Right cardiac atrium (tissue), 5 donors: Measurements from ENCODE around the gene SORCS3. TPM values are rescaled to one million over a fixed set of nuclear protein-coding genes. Genes with fewer than 3 reads are reported as not detected.
A peak's percentile ranks its signal among the peaks of the same experiment; 100 is the strongest.

Source experiments
- ATAC-seq, 2 donors: fragments of 200-7000 bp; cut with Tn5 transposase; one replicate each; pipeline versions ENCODE4 v1.8.0 to v1.9.1; 2020; ENCODE audit warnings: moderate library complexity in 2 of 2, mild to moderate bottlenecking in 1 of 2
- DNase-seq, 3 donors: peaks; one replicate each; pipeline ENCODE4 v3.0.0-alpha.2; 2020
- H3K27ac ChIP-seq: one replicate; pipeline ENCODE4 v1.5.1; 2013; ENCODE audit warnings: mild to moderate bottlenecking, low read length, control low read depth, moderate library complexity
- H3K27me3 ChIP-seq: one replicate; pipeline ENCODE4 v1.6.1; 2013; ENCODE audit not compliant: control insufficient read depth, insufficient read depth
- H3K4me1 ChIP-seq: one replicate; pipeline ENCODE4 v1.6.1; 2013; ENCODE audit warnings: low read length; ENCODE audit not compliant: control insufficient read depth, insufficient read depth
- H3K4me3 ChIP-seq: one replicate; pipeline ENCODE4 v1.5.1; 2013; ENCODE audit warnings: low read length, control low read depth
- H3K9me3 ChIP-seq: one replicate; pipeline ENCODE4 v1.6.1; 2013; ENCODE audit warnings: low read length; ENCODE audit not compliant: control insufficient read depth
- WGBS: extraction: QIAGEN DNeasy Blood & Tissue Kit; methylation state at CpG from one replicate; pipeline ENCODE4 v1.1.7; 2013; 5-methylcytosine and 5-hydroxymethylcytosine counted together
- intact Hi-C, 4 donors: fragments of 100-400 bp; cut with DNase I; formaldehyde crosslinking; loops; one replicate each; pipeline versions ENCODE4 v1.11.0 to v1.14.0; 2022 to 2023
- long read RNA-seq, 4 donors: library from polyadenylated mRNA; unstranded; transcript quantifications; one replicate each; pipeline ENCODE4 v2.0.0, GENCODE V29; 2020 to 2021
- polyA plus RNA-seq: library from polyadenylated mRNA; stranded (reverse); fragments of 200-250 nt; gene quantifications from one replicate; pipeline ENCODE4 v1.2.3, GENCODE V29; 2013
- total RNA-seq, 4 donors: library from RNA; stranded (reverse); fragmentation: NEBNext Ultra II Directional; extraction: Animal tissue kit (Norgen Biotek cat#: 25700); gene quantifications; one replicate each; pipeline ENCODE4 v1.2.1, GENCODE V29; 2021
- donor health status: healthy with polysubstance abuse.
- donor health status: DM: no; HTN: yes; CAD: no.
- donor health status: DM: no; HTN: no; CAD: no.
- donor health status: DM: no; HTN: yes; CAD: no; lungs with severe emphysema.
- donor health status: DM: yes; HTN: yes; CAD: no.

SORCS3 gene
- total RNA-seq (under 1 TPM in 2 of 4 donors, not detected in 2; 0.03 to 0.11 TPM), polyA plus RNA-seq (0.07 TPM)
- long read RNA-seq, donor 1, result 0 reads
- long read RNA-seq, donor 2, result 0 reads
- long read RNA-seq, donor 3, result 0 reads
- long read RNA-seq, donor 4, result 0 reads

DNA sequence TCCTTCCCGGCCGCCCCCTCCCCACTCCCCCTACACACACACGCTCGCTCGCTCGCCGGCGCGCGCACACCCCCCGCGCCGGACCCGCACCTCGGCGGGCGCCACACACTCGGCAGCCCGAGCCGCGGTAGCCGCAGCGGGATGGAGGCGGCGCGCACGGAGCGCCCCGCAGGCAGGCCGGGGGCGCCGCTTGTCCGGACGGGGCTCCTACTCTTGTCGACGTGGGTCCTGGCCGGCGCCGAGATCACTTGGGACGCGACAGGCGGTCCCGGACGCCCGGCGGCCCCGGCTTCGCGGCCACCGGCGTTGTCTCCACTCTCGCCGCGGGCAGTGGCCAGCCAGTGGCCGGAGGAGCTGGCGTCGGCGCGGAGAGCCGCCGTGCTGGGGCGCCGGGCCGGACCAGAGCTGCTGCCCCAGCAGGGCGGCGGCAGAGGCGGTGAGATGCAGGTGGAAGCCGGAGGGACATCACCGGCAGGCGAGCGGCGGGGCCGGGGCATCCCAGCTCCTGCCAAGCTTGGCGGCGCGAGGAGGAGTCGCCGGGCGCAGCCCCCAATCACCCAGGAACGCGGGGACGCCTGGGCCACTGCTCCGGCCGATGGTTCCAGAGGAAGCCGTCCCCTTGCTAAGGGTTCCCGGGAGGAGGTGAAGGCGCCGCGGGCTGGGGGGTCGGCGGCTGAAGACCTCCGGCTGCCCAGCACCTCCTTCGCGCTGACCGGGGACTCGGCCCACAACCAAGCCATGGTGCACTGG lies at the start of gene SORCS3:
TSS of gene SORCS3 (plus strand) at position 104 of the 750 bp plus-strand sequence.
- H3K27ac ChIP-seq, result no peak within 1 kb of the TSS
- H3K27me3 ChIP-seq, result no peaks in the 10 kb centered on the region
- ATAC-seq, result no peak
- H3K9me3 ChIP-seq, result no peaks in the 10 kb centered on the region
- 1% methylated on average over 96 of the region's 96 CpGs for WGBS
- DNase-seq, result peak in 2 of 3 donors; percentile 37 to 52
- H3K4me3 ChIP-seq, result peak within 1 kb of the TSS; percentile 30
- H3K4me1 ChIP-seq, result no peaks in the 10 kb centered on the region
- intact Hi-C loops, result loop anchor here in 3 of 4 donors (5.0 to 10.0 kb wide), 2 partner anchors 271 to 283 kb away; no protein-coding TSS in a partner anchor

DNA sequence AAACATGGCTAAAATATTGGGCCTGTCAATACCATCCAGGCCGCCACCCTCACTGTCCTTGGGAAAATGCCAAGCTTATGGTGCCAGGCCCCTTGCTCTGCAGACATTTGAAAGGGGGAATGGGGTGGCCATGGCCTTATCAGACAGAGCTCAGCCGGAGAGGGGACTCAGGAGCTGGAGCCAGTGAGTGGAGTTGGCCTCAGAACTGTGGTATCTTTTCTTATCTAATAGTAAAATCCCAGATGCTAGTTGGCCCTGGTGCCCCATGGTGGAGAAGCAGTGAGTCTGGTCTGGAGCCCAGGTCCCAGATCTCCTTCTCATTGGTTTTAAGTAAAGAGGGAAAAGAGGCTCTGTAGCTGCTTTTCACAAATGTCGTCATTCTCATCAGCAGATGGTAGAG lies 49.6 kb upstream of the SORCS3 start:
- WGBS, result 62% methylated on average over 3 of the region's 3 CpGs
- no peak for DNase-seq
- Histone ChIP-seq H3K27me3 (no peaks in the 10 kb centered on the region), H3K4me3 (no peak overlapping the region), H3K4me1 (no peaks in the 10 kb centered on the region), H3K27ac (no peak overlapping the region), H3K9me3 (no peaks in the 10 kb centered on the region)
- intact Hi-C loops, result no loop called here
- no peak for ATAC-seq

DNA sequence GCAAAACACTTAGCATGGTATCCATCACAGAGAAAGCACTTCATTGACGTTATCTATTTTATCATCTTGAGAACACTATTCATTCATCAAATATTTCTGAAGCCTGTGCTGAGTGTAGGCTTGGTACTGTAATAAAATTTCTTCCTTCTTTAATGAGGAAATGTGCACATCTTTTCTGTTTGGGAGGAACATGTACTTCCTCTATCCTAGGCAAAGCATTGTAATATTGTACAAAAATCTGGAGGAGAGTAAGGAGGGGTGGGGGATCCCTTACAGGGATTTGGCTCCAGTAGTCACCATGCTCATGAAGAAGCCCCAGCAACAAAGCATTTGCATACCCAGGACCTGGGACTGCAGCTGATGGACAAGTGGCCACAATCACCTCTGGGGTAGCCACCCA lies 39.9 kb upstream of the SORCS3 start:
- no peak for ATAC-seq
- WGBS, result 42% methylated on average over 1 of the region's 1 CpG
- no peak for DNase-seq
- Histone ChIP-seq H3K4me3 (no peak overlapping the region), H3K4me1 (no peaks in the 10 kb centered on the region), H3K27me3 (no peaks in the 10 kb centered on the region), H3K9me3 (no peaks in the 10 kb centered on the region), H3K27ac (no peak overlapping the region)
- intact Hi-C loops, result loop anchor here in 1 of 4 donors (10.0 kb wide), 1 partner anchor 196 kb away; no protein-coding TSS in a partner anchor

DNA sequence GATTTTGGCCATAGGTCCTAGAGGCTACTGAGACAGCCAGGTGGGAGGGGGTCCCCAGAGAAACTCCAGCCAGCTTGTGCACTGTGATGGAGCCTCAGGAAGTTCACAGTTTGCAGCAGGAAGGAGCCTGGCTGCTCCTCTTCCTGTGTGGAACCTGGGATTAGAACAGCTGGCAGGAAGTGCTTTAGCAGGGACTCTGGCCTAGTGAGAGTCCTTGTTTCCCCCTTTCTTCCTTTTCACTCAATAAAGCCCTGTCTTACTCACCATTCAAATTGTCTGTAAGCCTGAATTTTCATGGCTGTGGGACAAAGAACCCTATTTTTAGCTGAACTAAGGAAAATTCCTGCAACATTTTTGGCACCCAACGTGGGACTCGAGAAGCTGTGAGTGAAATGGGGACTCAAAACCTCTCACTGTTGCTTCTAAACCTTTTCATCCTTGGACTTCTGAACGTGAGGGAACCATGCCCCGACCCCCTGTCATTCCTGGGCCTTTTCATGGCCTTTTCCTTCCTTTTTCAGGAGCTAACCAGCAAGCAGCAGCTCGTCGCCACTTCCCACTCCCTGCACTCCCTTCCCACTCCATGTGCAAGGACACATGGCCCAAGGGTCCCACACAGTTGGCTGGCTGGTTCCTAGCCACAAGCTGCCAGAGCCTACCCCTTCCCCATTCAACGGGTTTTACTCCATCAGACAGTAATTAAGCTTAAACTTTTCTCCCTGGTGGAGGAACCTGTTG lies 32.8 kb upstream of the SORCS3 start:
- Histone ChIP-seq H3K27me3 (no peaks in the 10 kb centered on the region), H3K27ac (no peak overlapping the region), H3K4me1 (no peaks in the 10 kb centered on the region), H3K9me3 (no peaks in the 10 kb centered on the region), H3K4me3 (no peak overlapping the region)
- DNase-seq (no peak), ATAC-seq (no peak)
- WGBS, result 66% methylated on average over 7 of the region's 7 CpGs
- intact Hi-C loops, result loop anchor here in 1 of 4 donors (10.0 kb wide), 1 partner anchor 203 kb away; no protein-coding TSS in a partner anchor

DNA sequence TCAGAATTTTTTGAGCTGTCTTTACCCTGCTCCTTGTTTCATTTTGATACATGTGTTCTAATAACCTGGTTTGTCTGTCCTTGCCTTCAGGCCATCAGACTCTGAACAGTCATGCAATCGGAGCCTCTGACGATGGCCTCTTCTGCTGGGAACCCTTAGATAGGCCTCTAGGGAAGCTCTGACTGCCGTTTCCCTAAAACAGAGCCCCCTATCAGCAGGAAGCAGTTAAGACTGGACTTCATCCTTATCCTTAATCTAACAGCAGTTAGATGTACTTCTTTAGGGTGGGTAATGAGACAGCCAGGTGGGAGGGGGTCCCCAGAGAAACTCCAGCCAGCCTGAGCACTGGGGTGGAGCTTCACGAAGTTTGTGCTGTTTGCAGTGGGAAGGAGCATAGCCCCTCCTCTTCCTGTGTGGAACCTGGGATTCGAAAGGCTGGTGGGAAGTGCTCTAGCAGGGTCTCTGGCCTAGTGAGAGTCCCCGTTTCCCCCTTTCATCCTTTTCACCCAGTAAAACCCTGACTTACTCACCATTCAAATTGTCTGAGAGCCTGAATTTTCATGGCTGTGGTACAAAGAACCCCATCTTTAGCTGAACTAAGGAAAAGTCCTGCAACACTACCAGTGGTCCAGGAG lies 28.4 kb upstream of the SORCS3 start:
- no peaks in the 10 kb centered on the region for H3K27me3 ChIP-seq
- 40% methylated on average over 6 of the region's 6 CpGs for WGBS
- intact Hi-C loops, result loop anchor here in 1 of 4 donors (10.0 kb wide), 1 partner anchor 198 kb away; no protein-coding TSS in a partner anchor
- no peak for ATAC-seq
- no peak for DNase-seq
- no peaks in the 10 kb centered on the region for H3K9me3 ChIP-seq
- H3K4me3 ChIP-seq, result no peak overlapping the region
- no peak overlapping the region for H3K27ac ChIP-seq
- no peaks in the 10 kb centered on the region for H3K4me1 ChIP-seq

DNA sequence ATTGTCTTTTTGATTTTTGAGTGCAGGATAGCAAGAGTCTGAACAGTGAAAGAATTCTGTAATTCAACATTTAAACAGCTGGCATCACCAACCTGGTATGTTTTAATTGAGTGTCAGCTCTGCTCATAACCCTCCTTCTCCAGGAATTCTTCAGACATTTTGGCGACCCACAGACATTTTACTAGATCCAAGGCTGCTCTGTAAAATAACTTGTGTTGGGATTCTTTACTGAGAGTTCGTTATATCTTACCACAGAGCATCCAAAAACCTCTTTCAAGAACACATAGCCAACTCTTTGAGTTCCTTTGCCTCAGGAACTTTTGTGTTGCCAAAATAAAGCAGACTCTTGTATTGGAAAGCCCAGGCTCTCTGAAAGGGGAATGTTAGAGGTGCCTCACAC lies 27.7 kb upstream of the SORCS3 start:
- DNase-seq (no peak), ATAC-seq (no peak)
- Histone ChIP-seq H3K4me1 (no peaks in the 10 kb centered on the region), H3K4me3 (no peak overlapping the region), H3K27ac (no peak overlapping the region), H3K9me3 (no peaks in the 10 kb centered on the region), H3K27me3 (no peaks in the 10 kb centered on the region)
- intact Hi-C loops, result loop anchor here in 1 of 4 donors (10.0 kb wide), 1 partner anchor 199 kb away; no protein-coding TSS in a partner anchor
- WGBS, result 88% methylated on average over 2 of the region's 2 CpGs

DNA sequence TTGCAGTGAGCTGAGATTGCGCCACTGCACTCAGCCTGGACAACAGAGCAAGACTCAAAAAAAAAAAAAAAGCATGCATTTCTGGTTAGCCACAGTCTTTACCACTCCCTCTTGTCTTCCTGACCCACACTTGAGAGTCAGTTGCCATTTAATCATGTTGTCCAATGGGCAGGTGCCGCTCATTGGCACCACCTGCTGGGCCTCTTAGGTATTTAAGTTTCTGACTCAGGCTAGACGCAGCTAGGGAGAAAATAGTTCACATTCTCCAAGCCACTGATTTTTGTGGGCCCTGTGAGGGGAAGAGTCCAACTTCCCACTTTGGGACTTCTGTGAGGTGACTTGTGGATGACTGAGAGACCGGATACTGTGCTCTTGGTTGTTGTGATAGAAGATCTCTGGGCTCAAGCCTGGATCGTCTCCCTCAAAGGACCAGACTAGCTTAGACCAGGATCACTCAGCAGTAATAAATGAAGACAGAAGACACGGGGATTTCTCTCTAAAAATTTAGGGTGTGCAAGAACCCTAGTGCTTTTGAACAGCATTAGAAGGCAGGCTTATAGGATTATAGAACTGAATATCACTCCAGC lies 26.8 kb upstream of the SORCS3 start:
- no peak overlapping the region for H3K4me3 ChIP-seq
- H3K27ac ChIP-seq, result no peak overlapping the region
- no peaks in the 10 kb centered on the region for H3K9me3 ChIP-seq
- intact Hi-C loops, result loop anchor here in 1 of 4 donors (10.0 kb wide), 1 partner anchor 200 kb away; no protein-coding TSS in a partner anchor
- H3K27me3 ChIP-seq, result no peaks in the 10 kb centered on the region
- DNase-seq, result no peak
- ATAC-seq, result no peak
- H3K4me1 ChIP-seq, result no peaks in the 10 kb centered on the region
- 71% methylated on average over 6 of the region's 6 CpGs for WGBS

DNA sequence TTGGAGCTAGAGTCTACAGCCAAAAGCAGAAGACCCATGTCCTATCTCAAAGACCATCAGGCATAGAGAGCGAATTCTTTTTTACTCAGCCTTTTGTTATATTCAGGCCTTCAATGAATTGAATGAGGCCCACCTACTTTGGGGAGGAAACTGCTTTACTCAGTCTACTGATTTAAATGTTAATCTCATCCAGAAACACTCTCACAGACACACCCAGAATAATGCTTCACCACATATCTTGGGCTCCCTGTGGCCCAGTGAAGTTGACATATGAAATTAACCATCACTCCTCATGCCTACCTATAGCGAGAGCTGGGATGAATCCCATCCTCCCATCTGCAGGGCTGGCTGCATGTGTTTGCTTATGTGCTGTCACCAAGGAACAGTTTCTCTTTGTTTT lies 26.0 kb upstream of the SORCS3 start:
- H3K4me3 ChIP-seq, result no peak overlapping the region
- ATAC-seq (no peak), DNase-seq (no peak)
- no peak overlapping the region for H3K27ac ChIP-seq
- no peaks in the 10 kb centered on the region for H3K27me3 ChIP-seq
- no peaks in the 10 kb centered on the region for H3K9me3 ChIP-seq
- intact Hi-C loops, result loop anchor here in 1 of 4 donors (10.0 kb wide), 1 partner anchor 200 kb away; no protein-coding TSS in a partner anchor
- WGBS, result 67% methylated on average over 2 of the region's 2 CpGs
- H3K4me1 ChIP-seq, result no peaks in the 10 kb centered on the region

DNA sequence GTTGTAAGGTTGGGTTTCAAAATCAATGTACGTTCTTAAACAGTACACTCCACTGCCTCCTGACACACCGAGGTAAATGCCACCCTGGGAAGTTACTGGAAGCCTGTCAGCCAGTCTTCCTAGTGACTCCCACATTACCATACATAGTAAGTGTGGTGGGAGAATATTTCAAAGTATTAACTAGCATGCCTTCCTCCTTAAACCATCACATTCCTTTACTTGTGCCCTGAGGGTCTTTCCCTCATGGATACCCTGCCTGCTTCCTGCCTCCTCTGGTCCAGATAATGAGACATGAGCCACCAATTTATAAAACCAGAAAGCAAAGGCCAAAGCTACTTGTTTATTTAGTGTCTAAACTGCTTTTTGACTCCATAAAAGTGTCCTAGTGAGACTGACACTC lies 23.3 kb upstream of the SORCS3 start:
- intact Hi-C loops, result loop anchor here in 1 of 4 donors (10.0 kb wide), 1 partner anchor 203 kb away; no protein-coding TSS in a partner anchor
- WGBS, result 64% methylated on average over 2 of the region's 2 CpGs
- no peaks in the 10 kb centered on the region for H3K4me1 ChIP-seq
- ATAC-seq (no peak), DNase-seq (no peak)
- no peaks in the 10 kb centered on the region for H3K27me3 ChIP-seq
- H3K4me3 ChIP-seq, result no peak overlapping the region
- no peaks in the 10 kb centered on the region for H3K9me3 ChIP-seq
- H3K27ac ChIP-seq, result no peak overlapping the region

DNA sequence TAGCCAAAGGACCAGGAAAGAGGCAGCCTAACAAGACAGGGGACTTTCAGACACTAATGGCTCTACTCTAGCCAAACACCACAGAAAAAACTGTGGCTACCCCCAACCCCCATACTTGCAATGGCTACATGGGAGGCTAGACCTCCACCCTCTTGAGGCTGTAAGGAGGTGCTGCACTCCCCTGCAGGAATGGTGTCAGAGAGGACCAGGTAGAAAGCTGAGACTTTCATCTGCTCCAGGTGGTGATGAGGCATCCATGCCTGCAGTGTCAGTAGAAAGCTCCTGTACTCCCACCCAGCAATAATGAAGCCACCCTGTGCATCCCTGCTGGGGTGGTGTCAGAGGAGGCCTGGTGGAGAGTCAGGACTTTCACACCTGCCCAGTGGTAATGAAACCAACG lies 18.9 kb upstream of the SORCS3 start:
- 79% methylated on average over 1 of the region's 1 CpG for WGBS
- Histone ChIP-seq H3K4me3 (no peak overlapping the region), H3K27me3 (no peaks in the 10 kb centered on the region), H3K27ac (no peak overlapping the region), H3K9me3 (no peaks in the 10 kb centered on the region), H3K4me1 (no peaks in the 10 kb centered on the region)
- ATAC-seq, result peak in 1 of 2 donors; percentile 16
- DNase-seq, result no peak
- intact Hi-C loops, result loop anchor here in 2 of 4 donors (5.0 kb wide), 1 partner anchor 215 kb away; no protein-coding TSS in a partner anchor
